MCF 10A (cell line): Measurements from ENCODE around the gene KRT74. TPM values are rescaled to one million over a fixed set of nuclear protein-coding genes. Genes with fewer than 3 reads are reported as not detected.

Source experiments
- BruUV-seq: library from RNA; stranded (reverse); fragments of 400-500 nt; replicated peaks from 2 replicates; lab custom pipeline; 2021; lab: Mats Ljungman, UMichigan
- CTCF ChIA-PET: fragments of 300-600 bp; sonication (Branson Sonifier 250); formaldehyde crosslinking; extraction: SDS; loops from one replicate; lab custom pipeline; 2021; ENCODE audit warnings: antibody characterized with exemption, inconsistent platforms; lab: Yijun Ruan, JAX
- POLR2A ChIA-PET: fragments of 300-600, 350-650 bp; sonication (Branson Sonifier 250); formaldehyde crosslinking; extraction: SDS; loops from one replicate; lab custom pipeline; 2020; ENCODE audit warnings: antibody characterized with exemption, inconsistent platforms; lab: Yijun Ruan, JAX
- DNase-seq: peaks from one replicate; pipeline ENCODE4 v3.0.0-alpha.2; 2018; ENCODE audit not compliant: unreplicated experiment
- H3K27ac Mint-ChIP-seq: one replicate; pipeline ENCODE4 v1.8.0; 2022; ENCODE audit warnings: mild to moderate bottlenecking, low read depth, mixed read lengths; ENCODE audit not compliant: unreplicated experiment
- H3K27me3 Mint-ChIP-seq: one replicate; pipeline ENCODE4 v1.8.0; 2022; ENCODE audit warnings: mixed read lengths; ENCODE audit not compliant: insufficient read depth, unreplicated experiment
- H3K36me3 Mint-ChIP-seq: one replicate; pipeline ENCODE4 v1.8.0; 2022; ENCODE audit warnings: mild to moderate bottlenecking, moderate library complexity, mixed read lengths; ENCODE audit not compliant: insufficient read depth, unreplicated experiment
- H3K4me1 Mint-ChIP-seq: one replicate; pipeline ENCODE4 v1.8.0; 2022; ENCODE audit warnings: mixed read lengths; ENCODE audit not compliant: insufficient read depth, unreplicated experiment
- H3K4me3 Mint-ChIP-seq: one replicate; pipeline ENCODE4 v1.8.0; 2022; ENCODE audit warnings: mild to moderate bottlenecking, moderate library complexity, mixed read lengths; ENCODE audit not compliant: unreplicated experiment
- H3K9me3 Mint-ChIP-seq: one replicate; pipeline ENCODE4 v1.8.0; 2022; ENCODE audit warnings: mixed read lengths; ENCODE audit not compliant: unreplicated experiment
- CTCF ChIP-seq: fragments of 200-600 bp; IDR thresholded peaks from one replicate; pipeline ENCODE4 v1.8.0; 2022; ENCODE audit warnings: antibody characterized with exemption, mild to moderate bottlenecking; ENCODE audit not compliant: unreplicated experiment
- intact Hi-C: fragments of 100-400 bp; cut with micrococcal nuclease; formaldehyde crosslinking; loops from 2 replicates; pipeline ENCODE4 v1.14.1; 2022
- total RNA-seq: library from RNA; stranded (reverse); gene quantifications from 2 replicates; pipeline ENCODE4 v1.2.3, GENCODE V29; 2022

KRT74 gene
- total RNA-seq, 1 experiment from 2014 or later, result not detected

- POLR2A ChIA-PET, result interaction anchor here (0.6 to 7.5 kb wide), 12 partner anchors 11 to 432 kb away, joined by 3 to 315 read pairs (median 3); partner anchors contain the start of gene KRT5
- TF ChIP-seq CTCF, result no peak
- CTCF ChIA-PET, result interaction anchor here (0.5 to 14.9 kb wide), 12 partner anchors 10 to 422 kb away, joined by 3 to 366 read pairs (median 4); partner anchors contain the start of gene KRT5
- BruUV-seq, result no TSS peak
- H3K4me3 Mint-ChIP-seq, result no peak overlapping the region
- intact Hi-C loops, result loop anchor here (5.0 kb wide), 1 partner anchor 422 kb away; no protein-coding TSS in a partner anchor
- no peaks in the 10 kb centered on the region for H3K36me3 Mint-ChIP-seq
- peaks cover 26% of the 10 kb centered on the region for H3K4me1 Mint-ChIP-seq
- no peaks in the 10 kb centered on the region for H3K27me3 Mint-ChIP-seq
- no peaks in the 10 kb centered on the region for H3K9me3 Mint-ChIP-seq
- DNase-seq, result peak; percentile 29
- H3K27ac Mint-ChIP-seq, result no peak overlapping the region
Observed at GRCh38 chr12:52579468-52580465, 6.1 kb upstream of the KRT74 start.

- ChIA-PET POLR2A (interaction anchor here (0.6 to 7.5 kb wide), 5 partner anchors 16 to 296 kb away, joined by 3 to 315 read pairs (median 4); partner anchors contain the start of gene KRT5), CTCF (interaction anchor here (0.9 to 14.9 kb wide), 4 partner anchors 58 to 403 kb away, joined by 3 to 366 read pairs (median 47); partner anchors contain the start of gene KRT5)
- Mint-ChIP-seq H3K27ac (no peak overlapping the region), H3K9me3 (no peaks in the 10 kb centered on the region), H3K27me3 (no peaks in the 10 kb centered on the region), H3K4me3 (no peak overlapping the region), H3K36me3 (no peaks in the 10 kb centered on the region), H3K4me1 (peaks cover 26% of the 10 kb centered on the region)
- no peak for TF ChIP-seq CTCF
- BruUV-seq, result no TSS peak
- intact Hi-C loops, result no loop called here
- no peak for DNase-seq
Observed at GRCh38 chr12:52578469-52578868, 4.8 kb upstream of the KRT74 start.

GRCh38 chr12:52577316-52577715 lies 3.7 kb upstream of the KRT74 start:
- Mint-ChIP-seq H3K27me3 (no peaks in the 10 kb centered on the region), H3K4me3 (no peak overlapping the region), H3K27ac (no peak overlapping the region), H3K4me1 (peaks cover 26% of the 10 kb centered on the region), H3K9me3 (no peaks in the 10 kb centered on the region), H3K36me3 (no peaks in the 10 kb centered on the region)
- intact Hi-C loops, result no loop called here
- POLR2A ChIA-PET, result interaction anchor here (1.4 kb wide), 1 partner anchor 57 kb away, joined by 6 read pairs; the partner anchor contains the start of gene KRT5
- no TSS peak for BruUV-seq
- TF ChIP-seq CTCF, result no peak
- CTCF ChIA-PET, result interaction anchor here (0.6 to 7.6 kb wide), 3 partner anchors 11 to 302 kb away, joined by 3 to 90 read pairs (median 3); partner anchors contain the start of gene KRT5
- no peak for DNase-seq

- intact Hi-C loops, result no loop called here
- Mint-ChIP-seq H3K27me3 (no peaks in the 10 kb centered on the region), H3K36me3 (no peaks in the 10 kb centered on the region), H3K27ac (no peak overlapping the region), H3K4me1 (peaks cover 13% of the 10 kb centered on the region), H3K9me3 (no peaks in the 10 kb centered on the region), H3K4me3 (no peak overlapping the region)
- no peak for DNase-seq
- POLR2A ChIA-PET, result interaction anchor here (0.7 to 1.2 kb wide), 2 partner anchors 22 to 41 kb away, joined by 3 read pairs; no protein-coding TSS in a partner anchor
- no peak for TF ChIP-seq CTCF
- CTCF ChIA-PET, result interaction anchor here (1.2 to 1.5 kb wide), 3 partner anchors 304 to 363 kb away, joined by 3 to 4 read pairs (median 3); no protein-coding TSS in a partner anchor
- no TSS peak for BruUV-seq
Observed at GRCh38 chr12:52575948-52576347, 2.3 kb upstream of the KRT74 start.
